Body of pancreas (tissue), 4 donors: Measurements from ENCODE around the gene EML6.

Experiments
- POLR2A ChIP-seq, 3 donors: fragments of 450-650 bp; IDR thresholded peaks; one replicate each; pipeline ENCODE4 v1.6.1; 2016; ENCODE audit warnings: antibody characterized with exemption in 3 of 3, mild to moderate bottlenecking in 2 of 3
- TF ChIP-seq, protein P1 (sequence below), 7 experiments: fragments of 450-650 bp in 4 of 7; fragments of 200-600 bp in 3 of 7; sonication (generic) in 3 of 7; IDR thresholded peaks; one replicate each; pipeline ENCODE4 v1.5.1; 2016 to 2019; ENCODE audit warnings: antibody characterized with exemption in 7 of 7

DNA sequence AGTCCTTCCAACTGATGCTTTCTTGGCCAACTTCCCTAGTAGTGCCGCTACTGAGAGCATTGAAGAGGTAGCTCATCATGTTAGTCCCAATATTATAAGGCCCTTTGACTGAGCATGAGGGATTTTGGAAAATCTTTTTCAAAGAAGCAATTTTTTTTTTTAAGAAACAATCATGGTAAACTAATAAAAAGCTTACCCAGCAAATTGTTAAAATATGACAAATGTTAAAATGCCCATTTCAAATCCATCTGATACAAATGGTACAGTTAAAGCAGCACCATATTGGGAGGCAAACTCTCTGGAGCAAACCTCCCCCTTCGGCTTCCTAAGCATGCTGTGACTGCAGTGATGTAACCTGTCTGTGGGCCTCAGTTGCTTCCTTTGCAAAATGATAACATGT, 191.2 kb downstream of the EML6 start:
- TF ChIP-seq, protein P1, sequence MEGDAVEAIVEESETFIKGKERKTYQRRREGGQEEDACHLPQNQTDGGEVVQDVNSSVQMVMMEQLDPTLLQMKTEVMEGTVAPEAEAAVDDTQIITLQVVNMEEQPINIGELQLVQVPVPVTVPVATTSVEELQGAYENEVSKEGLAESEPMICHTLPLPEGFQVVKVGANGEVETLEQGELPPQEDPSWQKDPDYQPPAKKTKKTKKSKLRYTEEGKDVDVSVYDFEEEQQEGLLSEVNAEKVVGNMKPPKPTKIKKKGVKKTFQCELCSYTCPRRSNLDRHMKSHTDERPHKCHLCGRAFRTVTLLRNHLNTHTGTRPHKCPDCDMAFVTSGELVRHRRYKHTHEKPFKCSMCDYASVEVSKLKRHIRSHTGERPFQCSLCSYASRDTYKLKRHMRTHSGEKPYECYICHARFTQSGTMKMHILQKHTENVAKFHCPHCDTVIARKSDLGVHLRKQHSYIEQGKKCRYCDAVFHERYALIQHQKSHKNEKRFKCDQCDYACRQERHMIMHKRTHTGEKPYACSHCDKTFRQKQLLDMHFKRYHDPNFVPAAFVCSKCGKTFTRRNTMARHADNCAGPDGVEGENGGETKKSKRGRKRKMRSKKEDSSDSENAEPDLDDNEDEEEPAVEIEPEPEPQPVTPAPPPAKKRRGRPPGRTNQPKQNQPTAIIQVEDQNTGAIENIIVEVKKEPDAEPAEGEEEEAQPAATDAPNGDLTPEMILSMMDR (IDR thresholded peaks at IDR 0.05) = no peak
- TF ChIP-seq POLR2A (IDR thresholded peaks at IDR 0.05) = no peak
